NCI-H1694 (cell line): ENCODE data around the gene CERS6.

ENCODE experiments used
- DNase-seq: peaks from one replicate; lab custom pipeline; 2025; lab: John Stamatoyannopoulos, UW

CERS6 gene

DNA sequence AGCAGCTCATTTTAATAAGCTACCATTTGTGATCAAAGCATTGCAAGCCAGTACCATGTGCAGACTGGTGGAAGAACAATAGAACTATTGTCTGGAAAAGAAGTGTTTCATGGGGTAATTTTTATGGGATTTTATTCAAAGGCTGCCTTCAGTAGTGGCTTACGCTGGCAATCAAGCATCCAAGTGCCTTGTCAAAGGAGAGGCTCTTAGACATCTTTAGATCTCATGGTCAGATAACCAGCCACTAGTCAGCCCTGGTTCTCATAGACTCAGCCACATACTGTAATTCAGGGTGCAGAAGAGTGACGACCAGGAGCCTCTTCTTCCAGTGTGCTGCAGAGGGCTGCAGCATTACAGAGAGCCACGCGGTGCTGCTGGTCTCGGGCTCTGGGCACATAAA, 247.9 kb downstream of the CERS6 start:
- DNase-seq: no peak

GRCh38 chr2:168705534-168706470, 249.7 kb downstream of the CERS6 start:
- DNase-seq: peak; percentile 42

- DNase-seq: no peak
Measured at GRCh38 chr2:168706806-168707205, 250.7 kb downstream of the CERS6 start.

DNA sequence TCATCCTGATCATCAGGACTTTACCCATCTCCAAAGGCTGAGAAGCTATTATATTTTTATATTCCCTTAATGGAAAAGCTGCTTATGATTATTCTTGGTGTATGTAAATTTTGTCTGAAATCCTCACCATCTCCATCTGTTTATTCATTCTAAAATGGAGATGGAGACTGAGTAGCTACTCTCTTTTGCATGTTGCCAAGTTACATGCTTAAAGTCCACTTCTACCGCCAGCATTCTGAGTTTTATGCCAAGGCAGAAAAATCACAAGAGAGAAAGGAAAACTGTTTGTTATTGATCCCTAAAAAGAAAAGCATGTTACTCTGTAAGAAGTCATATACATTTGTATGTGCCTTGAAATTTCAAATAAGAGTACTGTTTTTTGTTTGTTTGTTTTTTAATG, 252.0 kb downstream of the CERS6 start:
- no peak for DNase-seq

DNA sequence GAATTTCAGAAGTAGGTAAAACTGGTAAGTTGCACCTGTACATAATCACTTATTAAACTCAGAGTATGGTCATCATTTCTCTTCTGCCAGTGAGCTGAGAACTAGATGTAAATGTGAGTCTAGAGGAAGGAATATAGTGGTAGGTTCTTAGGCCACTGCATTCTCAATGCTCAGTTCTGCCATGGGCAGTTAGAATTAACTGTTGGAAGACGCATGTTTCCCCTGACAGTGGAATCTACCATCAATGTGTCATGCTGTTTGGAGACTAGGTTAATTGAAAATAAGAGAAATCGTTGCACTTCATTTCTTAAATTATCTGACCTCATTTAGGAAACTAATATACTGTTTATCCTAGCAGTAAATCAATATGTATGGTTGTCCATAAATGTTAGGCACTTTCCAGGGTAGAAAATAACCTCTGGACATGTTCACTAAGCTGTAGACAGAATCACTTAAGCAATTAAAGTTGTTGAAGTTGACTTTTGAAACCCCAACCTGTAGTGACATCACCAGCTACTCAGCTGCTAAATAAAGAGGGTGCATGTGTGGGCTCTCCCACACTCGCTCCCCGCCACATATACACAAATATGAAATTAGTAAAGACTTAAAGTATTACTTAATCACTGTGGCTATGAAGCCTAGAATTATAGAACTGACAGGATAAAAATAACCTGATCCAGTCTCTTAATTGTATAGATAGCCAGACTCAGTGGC, 254.8 kb downstream of the CERS6 start:
- no peak for DNase-seq

DNA sequence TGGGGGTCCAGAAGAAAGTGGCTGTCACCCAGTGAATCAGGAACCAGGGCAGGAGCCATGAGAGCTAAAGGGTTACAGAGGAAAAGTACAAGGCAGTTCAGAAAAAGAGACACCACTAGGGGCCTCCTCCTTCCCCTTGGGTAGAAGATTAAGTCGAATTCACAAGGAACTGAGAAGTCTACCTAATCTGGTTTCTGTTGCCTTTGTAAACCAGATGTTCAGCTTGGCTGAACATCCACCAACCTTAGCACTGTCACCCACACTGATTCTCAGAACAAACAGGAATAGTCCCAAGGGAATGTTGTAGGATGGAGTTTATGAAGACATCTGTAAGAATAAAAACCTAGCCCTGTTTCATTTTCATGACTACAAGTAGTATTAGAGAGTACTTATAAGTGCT, 256.0 kb downstream of the CERS6 start:
- no peak for DNase-seq

GRCh38 chr2:168713325-168713724, 257.3 kb downstream of the CERS6 start:
- no peak for DNase-seq

- DNase-seq: no peak
Measured at GRCh38 chr2:168715849-168716248, 259.8 kb downstream of the CERS6 start.

GRCh38 chr2:168716839-168717238, 260.8 kb downstream of the CERS6 start:
- no peak for DNase-seq

DNA sequence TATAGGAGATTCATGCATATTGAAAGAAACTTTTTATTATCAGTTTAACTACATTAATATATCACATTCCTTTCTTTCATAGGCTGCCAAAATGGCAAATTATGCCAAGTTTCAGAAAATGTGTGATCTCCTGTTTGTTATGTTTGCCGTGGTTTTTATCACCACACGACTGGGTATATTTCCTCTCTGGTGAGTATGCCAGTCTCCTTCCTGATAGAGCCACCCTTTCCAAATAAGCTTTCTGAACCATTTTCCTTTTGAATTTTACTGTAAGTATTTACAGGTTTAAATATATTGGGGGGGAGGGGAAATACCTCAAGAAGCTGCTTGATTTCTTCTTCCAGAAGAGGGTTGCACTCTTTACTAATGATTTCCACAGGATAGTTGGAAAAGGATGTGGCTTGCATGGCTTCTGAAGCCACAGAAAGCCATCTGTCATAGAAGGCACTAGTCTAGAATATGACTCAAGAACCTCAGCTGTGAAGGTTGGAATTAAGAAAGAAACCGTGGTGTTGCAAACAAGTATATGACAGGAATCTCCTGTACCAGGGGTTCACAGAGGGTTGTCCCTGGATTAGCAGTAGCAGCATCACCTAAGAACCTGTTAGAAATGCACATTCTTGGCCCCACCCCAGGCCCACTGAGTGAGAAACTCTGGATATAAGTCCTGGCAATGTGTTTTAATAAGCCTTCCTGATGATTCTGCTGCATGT, 261.9 kb downstream of the CERS6 start:
- no peak for DNase-seq

- DNase-seq: no peak
Measured at GRCh38 chr2:168718622-168719021, 262.6 kb downstream of the CERS6 start.

GRCh38 chr2:168719446-168719845, 263.4 kb downstream of the CERS6 start:
- DNase-seq: no peak

GRCh38 chr2:168722592-168722991, 266.5 kb downstream of the CERS6 start:
- no peak for DNase-seq

DNA sequence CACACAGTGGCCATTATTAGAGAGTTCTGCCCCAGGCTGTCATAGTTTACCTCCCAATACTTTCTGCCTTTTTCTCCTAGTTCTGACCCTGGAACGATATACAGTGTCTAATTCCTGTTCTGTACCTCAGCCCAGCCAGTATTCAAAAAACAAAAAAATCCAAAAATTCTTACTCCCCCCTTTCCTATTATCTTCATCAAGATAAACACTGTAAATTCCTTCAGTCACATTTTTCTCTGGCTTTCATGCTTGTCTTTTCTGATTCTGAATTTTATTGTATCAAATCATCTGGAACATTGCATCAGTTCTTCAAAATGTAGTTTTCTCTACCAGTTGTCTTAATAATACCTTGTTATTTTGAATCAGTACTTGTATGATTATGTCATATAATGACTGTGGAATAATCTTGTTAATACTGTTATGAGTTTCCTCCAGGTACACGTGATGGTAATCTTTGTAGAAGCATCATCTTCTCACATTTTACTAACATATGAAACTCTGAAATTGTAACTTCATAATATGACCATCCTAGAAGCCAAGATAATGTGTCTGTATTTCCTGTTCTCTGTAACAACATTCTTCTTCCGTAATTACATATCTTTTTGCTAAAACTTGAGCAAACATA, 267.3 kb downstream of the CERS6 start:
- no peak for DNase-seq

GRCh38 chr2:168726375-168726774, 270.3 kb downstream of the CERS6 start:
- DNase-seq: no peak

DNA sequence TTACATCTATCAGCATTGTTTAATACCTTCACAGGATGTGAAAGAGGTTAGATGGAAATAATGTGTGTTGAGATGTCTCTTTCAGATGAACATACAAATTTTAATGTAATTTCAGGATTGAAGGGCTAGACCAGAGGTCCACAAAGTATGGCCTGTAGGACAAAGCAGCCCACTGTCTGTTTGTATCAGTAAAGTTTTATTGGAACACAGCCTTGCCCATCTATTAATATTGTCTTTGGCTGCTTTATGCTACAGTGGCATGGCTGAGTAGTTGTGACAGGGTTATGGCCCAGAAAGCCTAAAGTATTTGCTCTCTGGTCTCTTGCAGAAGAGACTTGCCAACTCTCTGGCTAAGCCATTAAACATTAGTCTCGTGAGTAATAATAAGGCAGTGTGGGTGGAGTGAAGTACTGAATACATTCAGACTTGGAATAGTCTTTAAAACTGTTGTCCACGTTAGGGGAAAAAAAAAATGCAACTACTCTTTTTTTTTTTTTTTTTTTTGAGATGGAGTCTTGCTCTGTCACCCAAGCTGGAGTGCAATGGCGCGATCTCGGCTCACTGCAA, 271.9 kb downstream of the CERS6 start:
- DNase-seq: no peak

- DNase-seq: no peak
Measured at GRCh38 chr2:168729455-168729854, 273.4 kb downstream of the CERS6 start.

DNA sequence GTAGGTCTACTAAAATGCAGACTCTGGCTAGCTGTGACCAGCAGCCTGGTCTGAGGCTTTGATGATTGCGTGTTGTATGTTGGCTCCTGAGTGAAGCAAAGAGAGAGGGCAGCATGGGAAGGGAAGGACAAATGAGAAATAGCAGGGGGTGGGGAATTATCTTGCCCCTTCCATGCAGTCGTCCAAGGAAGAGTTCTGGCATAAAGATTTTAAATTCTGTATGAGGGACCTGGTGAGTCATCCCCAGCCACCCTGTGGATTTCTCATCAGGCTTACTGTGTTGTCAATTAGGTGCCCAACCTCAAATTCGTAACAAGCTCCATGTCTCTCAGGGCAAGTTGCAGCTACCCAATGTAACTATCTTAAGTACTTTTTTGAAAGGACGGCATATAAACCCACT, 274.3 kb downstream of the CERS6 start:
- DNase-seq: no peak

DNA sequence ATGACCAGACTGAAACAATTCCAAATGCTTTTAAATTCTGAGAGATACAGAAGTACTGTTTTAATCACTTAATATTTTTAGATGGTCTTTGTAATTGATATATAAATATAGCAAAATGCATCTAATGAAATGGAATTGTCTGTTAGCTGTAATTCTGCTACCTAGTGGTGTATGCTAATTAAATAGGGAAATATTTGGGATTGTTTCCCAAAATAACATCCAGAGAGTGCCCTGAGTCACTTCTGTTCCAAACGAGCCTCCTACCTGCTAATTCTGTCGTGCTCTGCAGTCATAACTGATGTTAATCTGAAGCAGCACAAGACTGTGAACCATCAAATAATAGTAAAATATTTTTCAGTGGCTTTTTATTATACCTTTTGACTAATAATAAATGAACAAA, 274.9 kb downstream of the CERS6 start:
- no peak for DNase-seq

DNA sequence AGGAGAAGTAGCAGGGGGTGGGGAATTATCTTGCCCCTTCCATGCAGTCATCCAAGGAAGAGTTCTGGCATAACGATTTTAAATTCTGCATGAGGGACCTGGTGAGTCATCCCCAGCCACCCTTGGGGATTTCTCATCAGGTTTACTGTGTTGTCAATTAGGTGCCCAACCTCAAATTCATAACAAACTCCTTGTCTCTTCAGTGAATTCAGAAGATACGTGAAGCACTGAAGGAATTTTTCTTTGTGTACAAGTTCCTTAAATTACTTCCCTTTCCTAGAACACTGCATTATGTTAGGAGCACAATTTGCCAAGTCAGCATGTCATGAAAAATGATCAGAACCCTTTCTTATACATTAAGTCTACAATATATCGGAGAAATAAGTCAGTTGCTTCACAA, 275.5 kb downstream of the CERS6 start:
- DNase-seq: no peak

- no peak for DNase-seq
Measured at GRCh38 chr2:168732100-168732499, 276.0 kb downstream of the CERS6 start.

- DNase-seq: no peak
Measured at GRCh38 chr2:168732506-168732905, 276.4 kb downstream of the CERS6 start.
